Erythroblast (primary cell): Measurements from ENCODE around the gene ACAT2.

Experiments
- GATA1 ChIP-seq: IDR thresholded peaks from 2 replicates; pipeline ENCODE4 v1.6.1; 2011; ENCODE audit warnings: low read depth, mild to moderate bottlenecking, control low read depth, low read length, moderate library complexity
- POLR2A ChIP-seq: IDR thresholded peaks from 2 replicates; pipeline ENCODE4 v1.6.1; 2011; ENCODE audit warnings: mild to moderate bottlenecking, low read length

DNA sequence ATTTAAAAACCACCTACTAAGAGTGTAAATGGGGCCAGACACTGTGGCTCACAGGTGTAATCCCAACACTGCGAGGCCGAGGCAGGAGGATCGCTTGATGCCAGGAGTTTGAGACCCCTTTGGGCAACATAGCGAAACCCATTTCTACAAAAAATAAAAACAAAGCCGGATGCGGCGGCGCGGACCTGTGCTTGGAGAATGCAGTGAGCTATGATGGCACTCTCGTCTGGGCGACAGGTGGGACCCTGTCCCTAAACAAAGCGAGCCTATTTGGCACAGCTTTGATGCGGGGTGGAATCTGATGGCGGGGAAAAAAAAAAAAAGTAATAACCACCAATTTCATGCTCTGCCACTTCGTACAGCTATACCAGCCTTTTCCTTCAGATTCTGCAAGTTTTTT, 26.4 kb downstream of the ACAT2 start:
- TF ChIP-seq POLR2A (no peak), GATA1 (no peak)
